HL-60/S4 treated with retinoic acid at 250 ng/mL for 4 days and 3 days (cell line): Measurements from ENCODE around the gene LRRC10.
"Not testable (repeated sequence)": the region's sequence is repeated elsewhere in the genome, so short reads cannot be mapped to it uniquely, and the experiment has no call there.

Source experiments
- in situ Hi-C: fragments of 300-500 bp; cut with MboI; formaldehyde crosslinking; loops from 2 replicates; pipeline ENCODE4 v1.7.0; 2022; ENCODE audit warnings: low sequenced_read_pairs

The LRRC10 gene

DNA sequence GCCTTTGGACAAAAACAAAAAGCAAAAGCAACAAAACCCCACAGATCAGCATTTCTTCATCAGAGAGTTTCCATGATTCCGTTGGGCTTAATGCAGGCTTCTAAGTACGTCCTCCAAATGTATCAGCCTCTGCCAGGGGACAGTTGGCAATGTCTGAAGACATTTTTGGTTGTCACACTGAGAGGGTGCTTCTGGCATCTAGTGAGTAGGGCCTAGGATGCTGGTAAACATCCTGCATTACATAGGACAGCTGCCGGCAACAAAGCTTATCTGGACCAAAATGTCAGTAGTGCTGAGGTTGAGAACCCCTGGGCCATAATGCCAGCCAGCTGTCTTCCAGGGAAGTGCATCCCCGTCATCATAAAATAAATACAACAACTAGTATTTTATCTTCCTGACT is 9.4 kb upstream of the LRRC10 start:
- in situ Hi-C loops = no loop called here

DNA sequence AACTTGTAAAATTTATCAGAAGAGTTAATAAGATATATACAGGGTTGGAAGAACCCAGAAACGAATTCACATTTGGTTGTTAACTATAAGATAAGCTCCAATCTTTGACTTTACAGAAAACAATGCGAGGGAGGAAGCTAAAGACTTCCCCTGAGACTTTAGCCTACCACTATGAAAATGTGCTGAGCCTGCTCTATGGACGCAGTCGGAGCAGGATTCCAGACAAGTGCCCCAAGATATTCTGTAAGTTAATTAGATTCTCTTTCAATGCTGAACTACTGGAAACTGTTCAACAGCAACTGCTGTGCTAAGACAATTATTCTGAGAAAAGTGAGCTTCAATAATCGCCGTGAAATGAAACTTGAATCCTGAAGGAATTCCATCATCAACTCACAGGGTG is 8.3 kb upstream of the LRRC10 start:
- in situ Hi-C loops = no loop called here

DNA sequence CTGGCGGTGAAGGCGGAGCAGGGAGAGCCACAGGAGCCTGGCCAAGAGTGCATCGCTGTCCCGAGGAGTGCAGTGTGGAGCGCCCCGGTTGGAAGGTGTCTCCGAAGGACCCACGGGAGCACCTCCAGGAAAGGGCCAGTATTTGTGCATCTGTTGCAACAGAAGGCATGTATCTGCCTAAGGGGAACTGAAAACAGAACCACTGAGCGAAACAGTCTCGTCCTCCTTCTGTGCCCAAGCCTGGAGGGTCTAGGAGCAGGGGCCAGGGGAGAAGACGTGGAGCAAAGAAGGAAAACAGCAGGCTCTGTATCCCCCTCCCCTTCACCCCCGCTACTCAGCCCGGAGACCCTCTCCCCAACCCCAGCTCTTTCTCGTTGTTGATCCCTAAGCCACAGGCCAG is 5.3 kb upstream of the LRRC10 start:
- in situ Hi-C loops = no loop called here

DNA sequence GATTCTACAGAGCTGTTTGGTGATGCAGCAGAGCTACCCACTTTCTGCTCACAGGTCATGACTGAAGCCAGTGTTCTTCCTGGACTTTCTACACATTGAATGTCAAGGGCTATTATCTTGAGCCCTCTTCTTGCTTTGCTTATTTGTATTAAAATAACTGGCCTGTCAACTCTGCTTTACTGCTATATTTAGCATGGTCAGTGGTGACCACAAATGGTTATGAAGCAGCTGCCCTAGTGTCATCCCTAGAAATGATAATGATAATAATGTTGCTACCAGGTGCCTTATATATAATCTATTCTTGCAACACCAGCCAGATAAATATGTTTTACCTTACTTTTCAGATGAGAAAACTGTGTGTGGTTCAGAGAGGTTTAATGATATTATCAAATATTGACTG is 2.6 kb upstream of the LRRC10 start:
- in situ Hi-C loops = no loop called here

DNA sequence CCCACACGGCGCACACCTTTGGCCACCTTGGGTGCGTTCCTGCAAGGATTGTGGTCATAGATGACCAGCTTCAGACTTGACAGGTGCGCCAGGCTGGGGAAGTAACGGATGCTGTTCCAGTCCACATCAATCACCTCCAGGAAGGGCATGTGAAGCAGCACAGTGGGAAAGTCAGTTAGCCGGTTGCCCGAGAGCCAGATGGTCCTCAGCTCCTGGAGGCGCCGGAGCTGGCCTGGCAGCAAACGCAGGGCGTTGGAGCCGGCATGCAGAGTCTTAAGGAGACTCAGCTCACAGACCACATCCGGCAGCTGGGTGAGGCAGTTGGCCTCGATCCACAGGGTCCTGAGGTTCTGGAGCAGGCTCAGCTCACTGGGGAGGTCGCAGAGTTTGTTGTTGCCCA is 581 bp downstream of the LRRC10 start:
- in situ Hi-C loops = no loop called here

DNA sequence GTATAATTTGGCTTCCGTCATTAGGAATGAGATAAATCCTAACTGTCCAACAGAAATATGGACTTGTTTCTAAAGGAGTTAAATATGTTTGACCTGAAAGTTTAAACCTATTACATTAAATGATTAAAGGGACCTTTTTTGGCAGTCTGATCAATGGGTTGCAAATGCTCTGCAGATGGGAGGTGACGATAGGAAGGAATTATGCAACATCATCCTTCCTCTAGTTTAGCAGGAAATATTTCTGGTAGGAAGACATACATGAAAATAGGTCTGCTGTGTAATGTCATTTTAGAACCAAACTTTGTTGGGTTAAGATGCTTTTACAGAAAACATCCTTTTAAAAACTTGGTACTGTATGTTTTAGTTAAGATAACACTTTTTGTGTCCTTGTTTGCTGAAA is 2.6 kb downstream of the LRRC10 start:
- in situ Hi-C loops = no loop called here

DNA sequence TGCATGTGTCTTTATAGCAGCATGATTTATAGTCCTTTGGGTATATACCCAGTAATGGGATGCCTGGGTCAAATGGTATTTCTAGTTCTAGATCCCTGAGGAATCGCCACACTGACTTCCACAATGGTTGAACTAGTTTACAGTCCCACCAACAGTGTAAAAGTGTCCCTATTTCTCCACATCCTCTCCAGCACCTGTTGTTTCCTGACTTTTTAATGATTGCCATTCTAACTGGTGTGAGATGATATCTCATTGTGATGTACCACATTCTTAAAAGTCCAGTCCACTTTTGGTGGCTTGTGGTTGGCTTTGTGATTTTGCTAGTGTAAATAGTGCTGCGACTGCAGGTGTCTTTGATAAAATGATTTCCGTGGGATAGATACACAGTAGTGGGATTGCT is 6.4 kb downstream of the LRRC10 start:
- in situ Hi-C loops = not testable (repeated sequence)

DNA sequence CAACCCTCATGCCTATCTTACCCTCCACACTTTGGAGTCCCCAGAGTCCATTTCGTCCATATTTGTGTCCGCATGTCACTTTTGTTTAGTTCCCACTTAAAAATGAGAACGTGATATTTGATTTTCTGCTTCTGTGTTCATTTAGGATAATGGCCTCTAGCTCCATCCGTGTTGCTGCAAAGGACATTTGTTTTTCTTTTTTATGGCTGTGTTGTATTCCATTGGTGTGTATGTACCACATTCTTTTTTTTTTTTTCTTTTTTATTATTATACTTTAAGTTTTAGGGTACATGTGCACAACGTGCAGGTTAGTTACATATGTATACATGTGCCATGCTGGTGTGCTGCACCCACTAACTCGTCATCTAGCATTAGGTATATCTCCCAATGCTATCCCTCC is 7.2 kb downstream of the LRRC10 start:
- in situ Hi-C loops = not testable (repeated sequence)

DNA sequence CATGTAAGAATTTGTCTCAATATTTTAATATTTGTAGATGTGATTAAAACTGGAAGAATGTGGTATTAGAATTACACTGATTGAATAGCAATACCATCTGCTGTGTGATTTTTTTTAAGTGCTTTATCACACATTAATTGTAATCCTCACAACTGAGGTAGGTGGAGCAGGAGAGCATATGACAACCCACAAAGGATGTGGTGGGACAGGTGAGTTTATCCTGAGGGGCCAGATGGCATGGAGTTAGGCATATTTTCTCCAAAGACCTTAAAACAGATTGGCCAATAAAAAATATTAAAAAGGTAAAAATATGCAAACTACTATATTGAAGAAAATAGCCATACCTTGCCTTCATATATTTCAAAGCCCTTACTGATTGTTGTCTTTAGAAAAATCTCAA is 7.8 kb downstream of the LRRC10 start:
- in situ Hi-C loops = no loop called here

DNA sequence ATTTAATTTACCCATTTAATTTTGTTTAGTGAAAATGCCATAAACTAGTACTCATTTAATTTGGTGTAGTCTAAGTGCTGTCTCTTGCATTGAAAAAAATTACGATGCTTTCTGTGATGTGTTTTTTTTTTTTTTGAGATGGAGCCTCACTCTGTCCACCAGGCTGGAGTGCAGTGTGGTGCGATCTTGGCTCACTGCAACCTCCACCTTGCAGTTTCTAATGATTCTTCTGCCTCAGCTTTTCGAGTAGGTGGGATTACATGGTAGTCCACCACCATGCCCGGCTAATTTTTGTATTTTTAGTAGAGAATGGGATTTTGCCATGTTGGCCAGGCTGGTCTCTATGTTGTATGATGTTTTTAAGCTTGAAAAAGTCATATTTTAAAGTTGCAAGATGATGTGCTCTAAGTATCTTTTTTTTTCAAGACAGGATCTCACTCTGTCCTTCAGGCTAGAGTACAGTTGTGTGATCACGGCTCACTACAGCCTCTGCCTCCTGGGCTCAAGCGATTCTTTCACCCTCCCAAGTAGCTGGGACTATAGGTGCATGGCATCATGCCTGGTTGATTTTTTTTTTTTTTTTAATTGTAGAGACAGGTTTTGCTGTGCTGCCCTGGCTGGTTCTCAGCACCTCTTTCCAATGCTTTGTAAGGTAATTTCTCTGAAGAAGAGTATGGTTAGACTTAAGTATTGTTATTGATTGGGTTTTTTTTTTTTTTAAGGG is 8.6 kb downstream of the LRRC10 start:
- in situ Hi-C loops = no loop called here

DNA sequence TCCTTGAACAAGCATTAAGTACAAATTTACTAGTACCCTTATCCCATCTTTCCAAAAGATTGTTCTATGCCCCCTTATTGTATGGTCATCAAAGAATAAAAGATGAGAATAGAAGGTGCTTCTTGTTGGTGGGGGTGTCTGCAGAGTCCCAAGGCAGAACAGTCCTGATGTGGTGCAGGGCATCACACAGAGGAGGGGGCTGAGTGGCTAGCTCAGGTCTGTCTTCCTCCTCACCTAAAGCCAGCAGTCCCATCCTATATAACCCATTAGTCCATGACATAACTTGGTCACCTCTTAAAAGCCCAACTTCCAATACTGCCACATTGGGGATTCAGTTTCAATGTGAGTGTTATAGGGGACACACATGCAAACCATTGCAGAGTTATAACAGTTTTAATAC is 9.9 kb downstream of the LRRC10 start:
- in situ Hi-C loops = no loop called here

DNA sequence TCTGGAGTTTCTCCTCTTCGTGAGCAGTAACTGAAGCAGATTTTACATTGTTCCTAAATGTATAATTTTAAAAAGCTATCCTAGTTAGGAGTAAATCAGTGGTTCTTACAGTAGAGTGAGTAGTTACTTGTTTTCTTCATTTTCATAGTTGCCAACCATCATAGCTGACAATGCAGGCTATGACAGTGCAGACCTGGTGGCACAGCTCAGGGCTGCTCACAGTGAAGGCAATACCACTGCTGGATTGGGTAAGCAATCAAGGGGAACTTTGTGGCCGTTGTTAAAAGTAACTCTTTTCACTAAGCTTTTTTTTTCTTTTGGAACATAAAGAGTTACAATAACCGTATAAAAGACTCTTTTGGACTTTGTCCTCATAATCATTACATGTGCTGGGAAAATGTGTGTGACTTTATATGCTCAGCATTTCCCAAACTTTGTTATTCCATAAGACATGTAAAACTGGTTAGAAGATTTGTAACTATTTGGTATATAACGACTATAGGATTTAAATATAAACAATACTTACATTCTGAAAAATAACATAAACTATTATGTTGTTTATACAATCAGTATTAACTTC is 12.4 kb downstream of the LRRC10 start:
- in situ Hi-C loops = no loop called here

DNA sequence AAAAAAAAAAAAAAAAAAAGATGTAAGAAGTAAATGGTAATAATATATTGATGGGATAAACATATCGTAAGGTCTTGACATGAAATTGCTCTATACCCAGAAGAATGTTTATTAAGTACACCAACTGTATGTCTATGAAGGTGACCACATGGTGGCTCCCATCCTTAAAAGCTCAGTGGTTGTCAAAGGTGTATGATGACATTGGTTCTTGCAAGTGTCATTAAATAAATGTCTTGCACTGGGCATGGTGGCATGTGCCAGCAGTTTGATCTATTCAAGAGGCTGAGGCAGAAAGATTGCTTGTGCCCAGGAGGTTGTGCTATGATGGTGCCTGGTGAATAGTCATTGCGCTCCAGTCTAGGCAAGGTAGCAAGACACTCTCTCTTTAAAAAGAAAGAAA is 15.0 kb downstream of the LRRC10 start:
- in situ Hi-C loops = no loop called here

DNA sequence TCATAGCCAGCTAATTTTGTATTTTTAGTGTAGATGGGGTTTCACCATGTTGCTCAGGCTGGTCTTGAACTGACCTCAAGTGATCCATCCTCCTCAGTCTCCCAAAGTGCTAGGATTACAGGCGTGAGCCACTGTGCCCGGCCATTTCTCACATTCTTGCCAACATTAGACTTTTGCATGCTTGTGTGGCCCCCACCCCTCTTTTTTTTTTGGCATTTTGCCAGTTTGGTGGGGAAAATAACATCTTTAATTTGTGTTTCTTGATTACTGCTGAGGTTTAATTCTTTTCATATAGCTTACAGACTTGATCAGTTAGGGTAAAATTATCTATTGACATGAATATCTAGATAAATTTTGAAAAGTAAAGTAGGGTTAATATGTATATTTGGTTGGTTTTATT is 21.6 kb downstream of the LRRC10 start:
- in situ Hi-C loops = no loop called here

DNA sequence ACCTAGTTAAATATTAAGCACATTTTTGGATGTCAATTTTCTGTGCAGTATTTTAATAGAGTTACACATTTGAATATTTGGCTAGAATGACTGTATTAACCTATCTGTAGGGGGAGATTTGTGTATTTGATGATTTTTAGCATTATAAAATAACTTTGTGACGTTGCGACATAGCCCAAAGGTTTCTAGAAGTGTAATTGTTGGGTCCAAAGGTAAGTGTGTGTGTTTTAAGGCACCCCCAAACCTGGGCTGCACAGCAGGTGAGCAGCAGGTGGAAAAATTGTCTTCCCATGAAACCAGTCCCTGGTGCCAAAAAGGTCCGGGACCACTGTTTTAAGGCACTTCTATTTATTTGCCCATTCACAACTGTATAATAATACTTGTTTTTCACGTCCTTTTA is 22.2 kb downstream of the LRRC10 start:
- in situ Hi-C loops = no loop called here

DNA sequence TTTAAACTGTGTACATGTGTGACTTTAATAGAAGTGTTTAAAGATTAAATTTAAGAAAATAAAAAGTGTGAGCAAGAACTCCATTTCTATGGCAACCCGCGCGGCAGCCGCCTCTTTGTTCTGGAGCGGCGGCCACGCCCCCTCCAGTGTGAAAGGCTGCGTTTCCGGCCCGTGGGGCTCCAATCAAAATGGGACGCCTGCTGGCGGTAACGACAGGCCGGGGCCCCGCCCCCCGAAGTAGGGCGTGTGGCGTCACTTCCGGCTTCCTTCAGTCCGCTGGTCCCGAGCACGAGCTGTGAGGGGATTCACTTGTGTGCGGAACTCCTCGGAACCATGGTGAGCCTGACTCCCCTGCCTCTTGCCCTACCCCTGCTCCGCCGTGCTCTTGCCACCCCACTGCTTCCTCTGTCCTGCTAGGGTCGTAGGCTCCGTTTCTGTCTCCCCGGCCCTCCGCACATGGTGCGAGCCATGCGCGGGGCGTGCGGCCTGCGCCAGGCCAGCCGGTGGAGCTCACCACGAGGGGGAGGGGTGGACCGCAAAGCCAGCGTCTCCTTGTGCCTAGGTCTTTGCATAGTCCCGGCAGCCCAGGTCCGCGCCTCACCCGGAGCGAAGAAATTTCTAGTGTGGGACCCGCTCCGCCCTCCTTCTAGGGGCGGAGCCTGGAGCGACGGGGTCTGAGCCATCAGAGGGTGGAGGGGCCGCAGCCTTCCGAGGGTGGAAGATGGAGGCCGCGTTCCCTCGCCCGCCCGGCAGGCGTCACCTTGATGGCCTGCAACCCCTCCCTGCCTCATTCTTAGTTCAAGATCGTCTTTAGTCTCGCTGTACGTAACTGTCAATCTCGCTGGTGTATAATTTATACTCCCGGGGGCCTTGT is 25.3 kb downstream of the LRRC10 start, which contains the start of gene CCT2:
Gene CCT2, plus strand, starts transcription at position 271 of the 874 bp plus-strand sequence. Its CDS starts 63 bp downstream, at position 334.
- in situ Hi-C loops = no loop called here

DNA sequence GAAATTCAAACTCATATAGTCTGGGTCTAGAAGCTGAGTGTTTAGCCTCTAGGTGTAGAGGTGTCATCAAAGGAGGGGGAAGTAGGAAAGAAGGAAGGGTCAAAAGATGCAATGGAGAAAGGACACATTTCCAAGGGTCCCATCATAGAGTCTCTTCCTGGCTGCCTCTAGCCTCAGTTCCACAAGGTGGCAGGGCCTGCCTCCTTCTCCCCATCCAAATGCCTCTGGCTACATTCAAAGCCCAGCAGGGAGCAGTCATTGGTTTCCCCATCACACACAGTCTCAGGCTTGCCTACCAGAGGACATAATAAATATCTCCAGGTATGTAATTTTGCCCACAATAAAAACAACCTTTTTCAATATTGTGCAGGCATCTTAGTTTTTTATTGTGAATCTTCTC is 27.5 kb downstream of the LRRC10 start:
- in situ Hi-C loops = no loop called here

DNA sequence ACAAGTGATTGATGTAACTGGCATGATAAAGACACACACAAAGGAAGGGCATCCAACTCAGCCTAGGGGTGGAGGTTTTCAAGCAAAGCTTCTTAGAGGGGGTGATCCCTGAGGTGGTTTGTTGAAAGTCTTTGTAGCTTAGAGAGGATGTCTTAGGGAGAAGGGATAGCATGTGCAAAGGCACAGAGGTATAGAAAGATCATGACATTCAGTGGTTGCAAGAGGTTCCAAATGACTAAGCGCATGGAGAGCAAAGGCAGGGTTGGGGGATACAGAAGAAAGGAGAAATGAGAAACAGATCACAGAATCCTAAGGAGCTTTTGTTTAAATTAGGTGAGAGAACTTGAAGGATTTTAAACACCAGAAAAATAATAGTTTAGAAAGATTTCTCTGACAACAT is 30.6 kb downstream of the LRRC10 start:
- in situ Hi-C loops = no loop called here

DNA sequence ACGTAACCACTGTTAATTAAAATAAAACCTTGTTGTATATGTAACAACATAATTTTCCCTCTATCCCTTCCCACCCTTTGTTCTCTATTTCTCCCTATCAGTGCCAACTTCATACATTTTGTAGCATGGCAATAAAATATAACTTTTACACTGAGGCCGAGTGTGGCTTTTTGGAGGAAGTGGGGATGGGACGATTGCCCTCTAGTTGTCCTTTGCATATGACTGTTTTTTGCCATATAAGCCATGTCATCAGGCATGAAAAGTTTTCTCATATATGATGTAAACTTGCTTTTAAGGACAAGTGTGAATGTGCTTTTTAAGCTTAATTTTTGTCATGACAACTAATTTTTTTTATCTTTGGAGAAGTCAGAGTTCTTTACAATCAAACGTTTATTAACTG is 31.7 kb downstream of the LRRC10 start:
- in situ Hi-C loops = no loop called here

DNA sequence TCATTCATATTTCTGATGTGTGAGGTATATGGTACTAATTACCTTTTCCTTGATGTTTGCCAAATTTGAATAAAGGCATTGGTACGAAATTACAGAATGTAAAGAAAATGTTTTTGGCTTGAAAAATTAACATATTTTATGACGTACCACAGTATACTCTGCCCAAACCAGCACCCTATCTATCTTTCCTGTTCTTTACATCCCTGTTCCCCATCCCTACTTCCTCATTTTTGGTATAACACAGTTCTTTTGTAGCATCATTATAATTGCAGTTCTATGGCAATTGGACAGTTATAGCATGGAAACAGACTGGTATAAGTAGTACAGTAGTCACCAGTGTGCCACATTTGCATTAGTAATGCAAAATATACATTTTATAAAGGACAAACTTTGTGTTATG is 32.4 kb downstream of the LRRC10 start:
- in situ Hi-C loops = no loop called here

DNA sequence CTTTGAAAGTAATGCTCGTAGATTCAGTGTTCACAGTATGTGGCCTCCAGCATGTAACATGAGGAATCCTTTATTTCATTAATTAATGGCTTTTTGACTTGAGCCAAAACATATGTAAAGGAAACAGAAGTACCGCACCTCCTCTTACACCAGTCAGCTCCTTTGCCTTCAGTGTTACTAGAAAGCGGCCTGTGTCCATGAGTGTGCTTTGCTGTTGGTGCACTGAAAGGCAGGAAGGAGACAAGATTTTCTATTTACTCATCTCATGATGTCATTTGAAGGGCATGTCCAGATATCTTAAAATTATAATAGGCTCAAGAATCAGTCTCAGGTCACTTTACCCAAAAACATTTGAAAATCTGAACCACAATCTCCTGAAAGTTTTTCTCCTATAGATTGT is 35.4 kb downstream of the LRRC10 start:
- in situ Hi-C loops = no loop called here
